GM12878 (cell line): ENCODE data around the gene RAB3IL1. TPM values are rescaled to one million over a fixed set of nuclear protein-coding genes. Genes with fewer than 3 reads are reported as not detected.
"Not testable (repeated sequence)": the region's sequence is repeated elsewhere in the genome, so short reads cannot be mapped to it uniquely, and the experiment has no call there.

Experiments used
- ATAC-seq: fragments of 200-7000 bp; cut with Tn5 transposase; 3 replicates; pipeline ENCODE4 v1.9.1; 2020; ENCODE audit warnings: mild to moderate bottlenecking, moderate library complexity
- BruUV-seq: library from RNA; stranded (reverse); fragments of 400-500 nt; replicated peaks from 2 replicates; lab custom pipeline; 2021; lab: Mats Ljungman, UMichigan
- CTCF ChIA-PET: fragments of 300-600 bp; sonication (Branson Sonifier 250); formaldehyde crosslinking; extraction: SDS; loops from one replicate; lab custom pipeline; 2021; ENCODE audit warnings: inconsistent platforms; lab: Yijun Ruan, JAX
- POLR2A ChIA-PET: fragments of 350-600 bp; formaldehyde crosslinking; extraction: SDS; loops from one replicate; lab custom pipeline; 2021; ENCODE audit warnings: inconsistent platforms; lab: Charles Lee
- RAD21 ChIA-PET: fragments of 300-600 bp; sonication (Branson Sonifier 250); formaldehyde crosslinking; loops from one replicate; lab custom pipeline; 2023; ENCODE audit warnings: antibody characterized with exemption; ENCODE audit not compliant: unreplicated experiment; lab: Charles Lee
- SMC1A ChIA-PET: fragments of 300-600 bp; sonication (Branson Sonifier 250); formaldehyde crosslinking; loops from one replicate; lab custom pipeline; 2023; ENCODE audit not compliant: unreplicated experiment, uncharacterized antibody; lab: Charles Lee
- DNase-seq: peaks from one replicate; pipeline ENCODE4 v3.0.0-alpha.2; 2011; ENCODE audit warnings: low read depth, low spot score
- FAIRE-seq: peaks from 3 replicates; lab custom pipeline; 2011; peaks lifted over from hg19 to GRCh38; lab: Jason Lieb, UNC
- H2AFZ ChIP-seq: 2 replicates; pipeline ENCODE4 v1.6.0; 2011; ENCODE audit warnings: low read depth, low read length, control low read depth; ENCODE audit not compliant: control insufficient read depth
- H3K27ac ChIP-seq: 2 replicates; pipeline ENCODE4 v1.5.1; 2011; ENCODE audit warnings: control low read depth; ENCODE audit not compliant: control insufficient read depth, insufficient read depth
- H3K27me3 ChIP-seq, 2 experiments: replicated peaks in 1 of 2; 2 replicates each; pipeline versions ENCODE4 v1.6.0 to v1.6.1; 2011; ENCODE audit warnings: low read length in 1 of 2; ENCODE audit not compliant: control insufficient read depth in 2 of 2, insufficient read depth in 2 of 2
- H3K36me3 ChIP-seq, 2 experiments: 2 replicates each; pipeline ENCODE4 v1.5.1; 2011; ENCODE audit warnings: low read length in 1 of 2; ENCODE audit not compliant: control insufficient read depth in 2 of 2, insufficient read depth in 2 of 2
- H3K4me1 ChIP-seq: 2 replicates; pipeline ENCODE4 v1.6.1; 2011; ENCODE audit warnings: mild to moderate bottlenecking, low read length, moderate library complexity, mixed read lengths; ENCODE audit not compliant: control insufficient read depth, insufficient read depth
- H3K4me2 ChIP-seq: 2 replicates; pipeline ENCODE4 v1.6.0; 2011; ENCODE audit warnings: control low read depth; ENCODE audit not compliant: control insufficient read depth, insufficient read depth
- H3K4me3 ChIP-seq: fragments of 200-600 bp; sonication (generic); 2 replicates; pipeline ENCODE4 v1.5.1; 2016
- H3K79me2 ChIP-seq: 2 replicates; pipeline ENCODE4 v1.6.0; 2011; ENCODE audit warnings: low read length; ENCODE audit not compliant: control insufficient read depth, insufficient read depth
- H3K9ac ChIP-seq: 2 replicates; pipeline ENCODE4 v1.8.0; 2011; ENCODE audit warnings: low read length, control low read depth, mixed read lengths; ENCODE audit not compliant: control insufficient read depth, insufficient read depth
- H3K9me3 ChIP-seq: replicated peaks from 3 replicates; pipeline ENCODE4 v1.5.1; 2011; ENCODE audit warnings: mild to moderate bottlenecking, low read length; ENCODE audit not compliant: control insufficient read depth, insufficient read depth
- H4K20me1 ChIP-seq: 2 replicates; pipeline ENCODE4 v1.6.0; 2011; ENCODE audit not compliant: control insufficient read depth, insufficient read depth
- ATF7 ChIP-seq: fragments of 450-650 bp; IDR thresholded peaks from 2 replicates; pipeline ENCODE4 v1.6.1; 2016; ENCODE audit warnings: low read depth, mild to moderate bottlenecking
- CTCF ChIP-seq, 3 experiments: IDR thresholded peaks in 2 of 3; conservative IDR thresholded peaks in 1 of 3; 2 replicates each; pipeline ENCODE4 v1.5.1; 2011; ENCODE audit warnings: low read depth in 3 of 3, low read length in 3 of 3, mild to moderate bottlenecking in 3 of 3, control low read depth in 2 of 3, moderate library complexity in 2 of 3, inconsistent platforms in 1 of 3, mixed read lengths in 1 of 3; ENCODE audit not compliant: control insufficient read depth in 2 of 3, insufficient read depth in 1 of 3; ENCODE audit errors: extremely low read depth in 1 of 3
- FOXM1 ChIP-seq: IDR thresholded peaks from 2 replicates; pipeline ENCODE4 v1.6.1; 2012; ENCODE audit warnings: low read depth, mild to moderate bottlenecking, inconsistent platforms, low read length, moderate library complexity
- PAX5 ChIP-seq: IDR thresholded peaks from 2 replicates; pipeline ENCODE4 v1.6.1; 2011; ENCODE audit warnings: low read depth, low read length, borderline replicate concordance
- SMARCA5 ChIP-seq: fragments of 450-650 bp; IDR thresholded peaks from 2 replicates; pipeline ENCODE4 v1.6.1; 2017; ENCODE audit warnings: mild to moderate bottlenecking
- STAT1 ChIP-seq: fragments of 450-650 bp; conservative IDR thresholded peaks from 2 replicates; pipeline ENCODE4 v1.6.1; 2014; ENCODE audit warnings: antibody characterized with exemption, mild to moderate bottlenecking
- TCF3 ChIP-seq: IDR thresholded peaks from 2 replicates; pipeline ENCODE4 v1.6.1; 2012; ENCODE audit warnings: low read depth, mild to moderate bottlenecking, low read length, borderline replicate concordance; ENCODE audit not compliant: insufficient read depth
- ZBTB33 ChIP-seq: fragments of 450-650 bp; IDR thresholded peaks from 2 replicates; pipeline ENCODE4 v1.6.1; 2017; ENCODE audit warnings: mild to moderate bottlenecking
- ZZZ3 ChIP-seq: IDR thresholded peaks from 2 replicates; pipeline ENCODE4 v1.6.1; 2011; ENCODE audit warnings: low read depth; ENCODE audit not compliant: control insufficient read depth, insufficient read length
- WGBS: methylation state at CpG from one replicate; pipeline ENCODE4 v1.1.6; 2016; ENCODE audit warnings: low lambda C conversion rate; ENCODE audit not compliant: insufficient replicate concordance, insufficient coverage; ENCODE audit errors: missing lambda C conversion rate; 5-methylcytosine and 5-hydroxymethylcytosine counted together
- in situ Hi-C: fragments of 300-500 bp; cut with MboI; formaldehyde crosslinking; loops from 9 replicates; pipeline ENCODE4 v1.14.3; 2018; ENCODE audit warnings: mixed read lengths
- intact Hi-C: fragments of 100-400 bp; cut with micrococcal nuclease; formaldehyde crosslinking; loops from one replicate; pipeline ENCODE4 v1.14.2; 2022; ENCODE audit not compliant: unreplicated experiment
- polyA plus RNA-seq, 11 experiments: library from polyadenylated mRNA; depleted of rRNA in 4 of 11; unstranded in 6 of 11; stranded (reverse) in 5 of 11; fragments of >200 nt; fragmentation: Nextera tagmentation in 4 of 11; fragmentation: Illumina TruSeq in 1 of 11; extraction: Ambion mirVana in 4 of 11; extraction: Trizol in 1 of 11; gene quantifications; 1 replicate in 1 of 11; 2 replicates in 10 of 11; pipeline versions ENCODE4 v1.2.1 to v1.2.3, GENCODE V29; 2011 to 2016; ENCODE audit warnings: inconsistent platforms in 2 of 11, missing spikeins in 2 of 11, low read depth in 1 of 11
- total RNA-seq, 4 experiments: library from RNA; depleted of rRNA in 3 of 4; stranded (reverse); fragments of >200 nt in 3 of 4; fragmentation: Illumina TruSeq in 1 of 4; extraction: Trizol in 1 of 4; gene quantifications; 2 replicates each; pipeline versions ENCODE4 v1.2.1 to v1.2.3, GENCODE V29; 2013 to 2021

The RAB3IL1 gene
- total and polyA plus RNA-seq, 10 of the 15 experiments (the other 5 are each of a cell fraction or from before 2014, with no cell fraction given): 0.04 TPM; not detected in 9

DNA sequence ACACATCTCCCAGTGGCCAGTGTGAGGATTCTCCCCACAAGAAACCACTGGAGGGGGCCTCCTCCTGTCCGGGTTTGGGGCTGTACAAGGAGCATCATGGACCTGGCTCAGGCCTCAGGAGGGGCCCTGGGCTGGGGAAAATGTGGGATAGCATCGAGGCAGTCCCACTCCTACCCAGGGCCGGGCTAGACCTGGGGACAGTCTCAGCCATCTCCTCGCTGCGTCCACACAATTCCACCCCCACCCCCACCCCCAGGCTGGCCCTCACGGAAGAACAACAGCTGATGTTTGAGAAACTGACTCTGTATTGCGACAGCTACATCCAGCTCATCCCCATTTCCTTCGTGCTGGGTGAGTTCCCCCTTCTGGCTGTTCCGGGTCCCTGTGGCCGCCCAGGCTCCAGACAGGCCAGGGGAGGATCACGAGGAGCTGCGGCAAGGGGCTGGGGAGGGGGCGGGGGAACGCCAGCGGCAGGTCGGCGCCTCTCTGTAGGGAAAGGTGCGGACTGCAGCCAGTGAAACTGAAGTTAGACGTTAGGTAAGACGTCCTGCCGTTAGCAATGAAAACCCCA, 37.6 kb upstream of the RAB3IL1 start (continued):
- TF ChIP-seq STAT1: no peak
- no peak for TF ChIP-seq FOXM1
- TF ChIP-seq PAX5: no peak

GRCh38 chr11:61954106-61954850, 36.9 kb upstream of the RAB3IL1 start:
- 90% methylated on average over 9 of the region's 9 CpGs for WGBS
- in situ Hi-C loops: no loop called here
- RAD21 ChIA-PET: interaction anchor here (3.8 kb wide), 1 partner anchor 127 kb away, joined by 17 read pairs; no protein-coding TSS in a partner anchor
- H2AFZ ChIP-seq: no peak overlapping the region
- ATAC-seq: no peak
- H3K36me3 ChIP-seq: no peaks in the 10 kb centered on the region
- H3K9ac ChIP-seq: no peak overlapping the region
- H3K79me2 ChIP-seq: no peaks in the 10 kb centered on the region
- H3K9me3 ChIP-seq: no peaks in the 10 kb centered on the region
- no peaks in the 10 kb centered on the region; a peak in 1 of 4 replicates for H3K27me3 ChIP-seq
- H3K4me3 ChIP-seq: no peak overlapping the region
- SMC1A ChIA-PET: no interaction called here
- H3K4me2 ChIP-seq: no peak overlapping the region
- H3K4me1 ChIP-seq: peaks cover 3% of the 10 kb centered on the region; the same call in 1 of the 2 replicates
- DNase-seq: no peak
- no peak overlapping the region for H3K27ac ChIP-seq
- POLR2A ChIA-PET: no interaction called here
- H4K20me1 ChIP-seq: no peaks in the 10 kb centered on the region
- no peak for FAIRE-seq
- intact Hi-C loops: no loop called here
- CTCF ChIA-PET: interaction anchor here (1.1 kb wide), 1 partner anchor 127 kb away, joined by 3 read pairs; no protein-coding TSS in a partner anchor
- TF ChIP-seq SMARCA5 (no peak), ATF7 (no peak), CTCF (IDR thresholded peaks at IDR 0.05 in 2 of 3, conservative IDR thresholded peaks at IDR 0.05 in 1 of 3; ENCODE audit: control insufficient read depth in 2 of 3, extremely low read depth in 1 of 3, insufficient read depth in 1 of 3, low read depth in 3 of 3, low read length in 3 of 3) (peak in 1 of 3 experiments; percentile 14; a peak in 1 of 6 replicates), ZBTB33 (no peak), ZZZ3 (no peak), TCF3 (no peak)
- no TSS peak for BruUV-seq

- H2AFZ ChIP-seq, H3K27ac ChIP-seq, in situ Hi-C loops, H3K9me3 ChIP-seq, BruUV-seq, H3K9ac ChIP-seq, FAIRE-seq, ATAC-seq, H4K20me1 ChIP-seq, H3K4me3 ChIP-seq, DNase-seq, H3K4me1 ChIP-seq, POLR2A ChIA-PET, H3K4me2 ChIP-seq, H3K27me3 ChIP-seq, H3K36me3 ChIP-seq, intact Hi-C loops, H3K79me2 ChIP-seq, SMC1A ChIA-PET: not testable (repeated sequence)
- ChIA-PET CTCF (interaction anchor here (1.6 kb wide), 1 partner anchor 128 kb away, joined by 10 read pairs; no protein-coding TSS in a partner anchor), RAD21 (interaction anchor here (3.8 kb wide), 1 partner anchor 128 kb away, joined by 17 read pairs; no protein-coding TSS in a partner anchor)
- whole genome bisulfite sequencing: 78% methylated on average over 5 of the region's 5 CpGs
Observed at GRCh38 chr11:61953632-61954031, 36.3 kb upstream of the RAB3IL1 start.
